ENCODE data around the gene NSD2.

GRCh38 chr4:1900624-1901023 lies 29.4 kb downstream of the NSD2 start:
- TF ChIP-seq POLR2AphosphoS5 (IDR thresholded peaks at IDR 0.05; ENCODE audit: borderline replicate concordance, low read depth, low read length) (no peak), FOXP2 (optimal IDR thresholded peaks at IDR 0.05; ENCODE audit: control extremely low read depth, extremely low read length, insufficient read depth) (no peak)
